ENCODE results near the gene SSBP3.
"Not testable (repeated sequence)": the region's sequence is repeated elsewhere in the genome, so short reads cannot be mapped to it uniquely, and the experiment has no call there.

Gene SSBP3

GRCh38 chr1:54354899-54355298 is 51.3 kb downstream of the SSBP3 start:
- Histone ChIP-seq H3K4me3 (no peak overlapping the region), H3K9ac (ENCODE audit: insufficient read length) (no peak overlapping the region), H3K36me3 (ENCODE audit: insufficient read depth, low read length) (peaks cover 3% of the 10 kb centered on the region; the same call in 1 of the 2 replicates), H3K27ac (no peak overlapping the region), H3K9me3 (ENCODE audit: low read depth, low read length) (no peaks in the 10 kb centered on the region)
- no peak for DNase-seq (ENCODE audit: low read depth, low spot score)
- no peak for TF ChIP-seq EZH2 (IDR thresholded peaks at IDR 0.05)
- TF ChIP-seq FOXP2 (optimal IDR thresholded peaks at IDR 0.05; ENCODE audit: control extremely low read depth, extremely low read length, insufficient read depth), result no peak
- TF ChIP-seq POLR2AphosphoS5 (IDR thresholded peaks at IDR 0.05; ENCODE audit: borderline replicate concordance, low read depth, low read length), result no peak

- peaks cover 4% of the 10 kb centered on the region; the same call in 1 of the 2 replicates for H3K36me3 ChIP-seq (ENCODE audit: insufficient read depth, low read length)
- H3K9me3 ChIP-seq (ENCODE audit: low read depth, low read length), result no peaks in the 10 kb centered on the region
- H3K9ac ChIP-seq (ENCODE audit: insufficient read length), result no peak overlapping the region
- DNase-seq (ENCODE audit: low read depth, low spot score), result no peak
- H3K27ac ChIP-seq, result no peak overlapping the region
- no peak overlapping the region for H3K4me3 ChIP-seq
- TF ChIP-seq FOXP2 (optimal IDR thresholded peaks at IDR 0.05; ENCODE audit: control extremely low read depth, extremely low read length, insufficient read depth), result no peak
- TF ChIP-seq EZH2 (IDR thresholded peaks at IDR 0.05), result no peak
- TF ChIP-seq POLR2AphosphoS5 (IDR thresholded peaks at IDR 0.05; ENCODE audit: borderline replicate concordance, low read depth, low read length), result no peak
Observed at GRCh38 chr1:54353959-54354358, 52.2 kb downstream of the SSBP3 start.

GRCh38 chr1:54352755-54353154 is 53.4 kb downstream of the SSBP3 start:
- no peak for DNase-seq (ENCODE audit: low read depth, low spot score)
- H3K9ac ChIP-seq (ENCODE audit: insufficient read length), result no peak overlapping the region
- H3K4me3 ChIP-seq, result no peak overlapping the region
- no peaks in the 10 kb centered on the region for H3K9me3 ChIP-seq (ENCODE audit: low read depth, low read length)
- H3K27ac ChIP-seq, result no peak overlapping the region
- peaks cover 4% of the 10 kb centered on the region; the same call in 1 of the 2 replicates for H3K36me3 ChIP-seq (ENCODE audit: insufficient read depth, low read length)
- no peak for TF ChIP-seq EZH2 (IDR thresholded peaks at IDR 0.05)
- no peak for TF ChIP-seq POLR2AphosphoS5 (IDR thresholded peaks at IDR 0.05; ENCODE audit: borderline replicate concordance, low read depth, low read length)
- TF ChIP-seq FOXP2 (optimal IDR thresholded peaks at IDR 0.05; ENCODE audit: control extremely low read depth, extremely low read length, insufficient read depth), result no peak

GRCh38 chr1:54350360-54350759 is 55.8 kb downstream of the SSBP3 start:
- TF ChIP-seq POLR2AphosphoS5 (IDR thresholded peaks at IDR 0.05; ENCODE audit: borderline replicate concordance, low read depth, low read length), result no peak
- TF ChIP-seq FOXP2 (optimal IDR thresholded peaks at IDR 0.05; ENCODE audit: control extremely low read depth, extremely low read length, insufficient read depth), result no peak
- TF ChIP-seq EZH2 (IDR thresholded peaks at IDR 0.05), result no peak
- Histone ChIP-seq H3K36me3 (ENCODE audit: insufficient read depth, low read length) (peaks cover 4% of the 10 kb centered on the region; the same call in 1 of the 2 replicates), H3K9ac (ENCODE audit: insufficient read length) (no peak overlapping the region), H3K9me3 (ENCODE audit: low read depth, low read length) (no peaks in the 10 kb centered on the region), H3K4me3 (no peak overlapping the region), H3K27ac (no peak overlapping the region)
- no peak for DNase-seq (ENCODE audit: low read depth, low spot score)

GRCh38 chr1:54348700-54349021 is 57.5 kb downstream of the SSBP3 start:
- H3K9ac ChIP-seq (ENCODE audit: insufficient read length), result no peak overlapping the region
- no peak overlapping the region for H3K4me3 ChIP-seq
- H3K27ac ChIP-seq, result no peak overlapping the region
- TF ChIP-seq EZH2 (IDR thresholded peaks at IDR 0.05) (no peak), POLR2AphosphoS5 (IDR thresholded peaks at IDR 0.05; ENCODE audit: borderline replicate concordance, low read depth, low read length) (no peak), FOXP2 (optimal IDR thresholded peaks at IDR 0.05; ENCODE audit: control extremely low read depth, extremely low read length, insufficient read depth) (no peak)
- peaks cover 4% of the 10 kb centered on the region; the same call in 1 of the 2 replicates for H3K36me3 ChIP-seq (ENCODE audit: insufficient read depth, low read length)
- DNase-seq (ENCODE audit: low read depth, low spot score), result no peak
- H3K9me3 ChIP-seq (ENCODE audit: low read depth, low read length), result no peaks in the 10 kb centered on the region

- no peak overlapping the region for H3K9ac ChIP-seq (ENCODE audit: insufficient read length)
- DNase-seq (ENCODE audit: low read depth, low spot score), result no peak
- no peak overlapping the region for H3K27ac ChIP-seq
- H3K4me3 ChIP-seq, result no peak overlapping the region
- TF ChIP-seq EZH2 (IDR thresholded peaks at IDR 0.05) (no peak), POLR2AphosphoS5 (IDR thresholded peaks at IDR 0.05; ENCODE audit: borderline replicate concordance, low read depth, low read length) (no peak), FOXP2 (optimal IDR thresholded peaks at IDR 0.05; ENCODE audit: control extremely low read depth, extremely low read length, insufficient read depth) (no peak)
- H3K36me3 ChIP-seq (ENCODE audit: insufficient read depth, low read length), result peaks cover 4% of the 10 kb centered on the region; the same call in 1 of the 2 replicates
- no peaks in the 10 kb centered on the region for H3K9me3 ChIP-seq (ENCODE audit: low read depth, low read length)
Observed at GRCh38 chr1:54347955-54348699, 58.1 kb downstream of the SSBP3 start.

- Histone ChIP-seq H3K27ac (no peak overlapping the region), H3K4me3 (no peak overlapping the region), H3K36me3 (ENCODE audit: insufficient read depth, low read length) (peaks cover 4% of the 10 kb centered on the region; the same call in 1 of the 2 replicates), H3K9me3 (ENCODE audit: low read depth, low read length) (no peaks in the 10 kb centered on the region), H3K9ac (ENCODE audit: insufficient read length) (no peak overlapping the region)
- DNase-seq (ENCODE audit: low read depth, low spot score), result no peak
- TF ChIP-seq FOXP2 (optimal IDR thresholded peaks at IDR 0.05; ENCODE audit: control extremely low read depth, extremely low read length, insufficient read depth), result no peak
- TF ChIP-seq POLR2AphosphoS5 (IDR thresholded peaks at IDR 0.05; ENCODE audit: borderline replicate concordance, low read depth, low read length), result no peak
- TF ChIP-seq EZH2 (IDR thresholded peaks at IDR 0.05), result no peak
Observed at GRCh38 chr1:54347261-54347954, 58.8 kb downstream of the SSBP3 start.

- H3K4me3 ChIP-seq; H3K36me3 ChIP-seq (ENCODE audit: insufficient read depth, low read length); H3K27ac ChIP-seq: not testable (repeated sequence)
Observed at GRCh38 chr1:54345548-54345947, 60.6 kb downstream of the SSBP3 start.

More at GRCh38 chr1:54345548-54345947, 60.6 kb downstream of the SSBP3 start:
- not testable (repeated sequence) for H3K9me3 ChIP-seq (ENCODE audit: low read depth, low read length); DNase-seq (ENCODE audit: low read depth, low spot score); H3K9ac ChIP-seq (ENCODE audit: insufficient read length)
